ENCODE measurements around the gene IFRD2.

Gene IFRD2

GRCh38 chr3:50302095-50303012, 10.1 kb upstream of the IFRD2 start:
- DNase-seq (ENCODE audit: low spot score) = no peak

DNA sequence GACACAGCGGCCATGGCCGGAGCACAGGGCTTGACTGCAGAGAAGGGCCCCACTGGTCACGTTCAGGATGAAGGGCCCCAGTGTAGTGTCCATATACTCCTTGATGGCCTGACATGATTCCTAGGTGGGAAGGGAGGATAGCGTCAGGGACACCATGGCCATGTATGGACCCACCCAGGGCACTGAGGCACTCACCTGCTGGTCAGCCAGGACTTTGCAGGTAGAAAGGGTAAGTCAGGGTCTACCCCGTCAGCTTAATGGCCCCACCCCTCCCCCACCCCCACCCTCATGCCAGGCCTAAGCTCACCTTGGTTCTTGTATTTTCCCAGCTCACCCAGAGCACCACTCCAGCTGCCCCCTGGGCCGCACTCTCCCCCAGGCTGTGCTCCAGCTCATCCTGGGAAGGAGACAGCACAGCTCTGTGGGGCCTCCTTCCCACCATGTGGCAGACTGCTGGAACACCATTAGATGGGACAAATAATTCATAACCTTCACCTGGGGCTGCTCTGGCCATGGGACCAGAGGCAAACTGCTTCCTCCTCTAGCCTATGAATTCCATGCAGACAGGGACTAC, 8.5 kb upstream of the IFRD2 start:
- DNase-seq (ENCODE audit: low spot score) = no peak

DNA sequence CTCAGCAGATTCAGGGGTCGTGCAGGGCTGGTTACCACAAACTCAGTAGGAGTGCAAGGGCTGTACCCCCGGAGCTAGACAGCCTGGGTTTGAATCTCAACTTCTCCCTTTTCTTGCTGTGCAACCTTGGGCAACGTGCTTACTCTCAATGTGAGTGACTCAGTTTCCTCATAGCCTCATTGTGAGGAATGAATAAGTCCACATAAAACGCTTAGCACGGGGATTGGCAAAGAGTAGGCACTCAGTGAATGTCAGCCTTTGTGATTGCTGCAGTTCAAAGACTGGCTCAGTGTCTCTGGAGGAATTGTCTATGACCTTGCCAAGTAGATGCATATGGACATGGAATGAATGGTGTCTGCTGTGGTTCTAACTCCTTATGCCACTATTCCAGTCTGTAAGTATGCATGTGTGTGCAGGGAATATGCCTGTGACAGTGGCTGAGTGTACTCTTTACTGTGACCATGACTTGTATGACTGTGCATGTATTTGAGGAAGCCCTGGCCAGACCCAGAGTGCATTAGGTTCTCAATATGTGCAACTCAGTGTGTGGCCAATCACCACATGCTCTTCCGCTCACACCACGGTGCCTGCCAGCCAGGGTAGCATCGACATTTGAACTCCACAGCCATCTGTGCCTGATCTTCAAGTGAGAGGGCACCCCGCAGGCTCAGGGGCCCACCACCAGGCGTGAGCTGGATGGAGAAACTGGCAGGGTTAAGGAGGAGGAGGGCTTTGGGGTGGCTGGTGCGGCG, 7.9 kb upstream of the IFRD2 start:
- DNase-seq (ENCODE audit: low spot score) = peak; percentile 79

DNA sequence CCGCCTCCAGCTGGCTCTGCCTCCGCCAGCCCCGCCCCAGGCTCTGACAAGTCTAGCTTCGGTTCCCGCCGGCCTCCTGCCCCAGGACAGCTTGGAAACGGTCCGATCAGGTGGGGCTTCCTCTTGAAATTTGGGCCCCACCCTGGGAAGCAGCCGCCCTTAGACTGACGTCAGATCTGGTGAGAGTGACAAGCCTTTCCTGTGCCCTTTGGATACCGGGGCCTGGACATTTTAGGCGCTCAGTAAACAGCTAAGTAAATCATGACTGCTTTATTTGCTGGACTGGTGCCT, 7.4 kb upstream of the IFRD2 start:
- DNase-seq (ENCODE audit: low spot score) = no peak

- peak; percentile 99 for DNase-seq (ENCODE audit: low spot score)
Measured at GRCh38 chr3:50298836-50299637, 6.8 kb upstream of the IFRD2 start, which contains the start of the genes HYAL3 and NAA80. Gene HYAL3 (minus strand): TSS chr3:50299405. CDS start chr3:50295602, 3,803 bp downstream. Gene NAA80 (minus strand): TSS chr3:50299405. CDS start chr3:50297463, 1,942 bp downstream.

- no peak for DNase-seq (ENCODE audit: low spot score)
Measured at GRCh38 chr3:50297896-50298725, 5.9 kb upstream of the IFRD2 start.

DNA sequence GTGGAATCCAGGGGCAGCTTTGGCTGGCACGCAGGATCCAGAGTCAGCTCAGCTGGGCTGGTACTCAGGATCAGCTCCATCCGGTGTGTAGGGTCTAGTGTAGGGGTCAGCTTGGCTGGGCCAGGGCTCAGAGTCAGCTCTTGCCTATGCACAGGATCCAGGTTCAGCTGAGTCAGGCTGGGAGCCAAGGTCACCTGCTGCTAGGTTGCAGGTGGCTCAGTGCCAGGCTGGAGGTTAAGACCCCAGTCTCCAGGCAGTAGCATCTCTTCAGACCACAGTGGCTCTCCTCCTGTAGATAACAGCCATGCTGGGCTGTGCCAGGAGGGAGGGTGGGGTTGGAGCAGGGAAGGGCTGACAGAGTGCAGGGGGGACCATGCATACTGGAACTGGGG, 5.2 kb upstream of the IFRD2 start:
- no peak for DNase-seq (ENCODE audit: low spot score)

- no peak for DNase-seq (ENCODE audit: low spot score)
Measured at GRCh38 chr3:50296721-50297383, 4.6 kb upstream of the IFRD2 start.

DNA sequence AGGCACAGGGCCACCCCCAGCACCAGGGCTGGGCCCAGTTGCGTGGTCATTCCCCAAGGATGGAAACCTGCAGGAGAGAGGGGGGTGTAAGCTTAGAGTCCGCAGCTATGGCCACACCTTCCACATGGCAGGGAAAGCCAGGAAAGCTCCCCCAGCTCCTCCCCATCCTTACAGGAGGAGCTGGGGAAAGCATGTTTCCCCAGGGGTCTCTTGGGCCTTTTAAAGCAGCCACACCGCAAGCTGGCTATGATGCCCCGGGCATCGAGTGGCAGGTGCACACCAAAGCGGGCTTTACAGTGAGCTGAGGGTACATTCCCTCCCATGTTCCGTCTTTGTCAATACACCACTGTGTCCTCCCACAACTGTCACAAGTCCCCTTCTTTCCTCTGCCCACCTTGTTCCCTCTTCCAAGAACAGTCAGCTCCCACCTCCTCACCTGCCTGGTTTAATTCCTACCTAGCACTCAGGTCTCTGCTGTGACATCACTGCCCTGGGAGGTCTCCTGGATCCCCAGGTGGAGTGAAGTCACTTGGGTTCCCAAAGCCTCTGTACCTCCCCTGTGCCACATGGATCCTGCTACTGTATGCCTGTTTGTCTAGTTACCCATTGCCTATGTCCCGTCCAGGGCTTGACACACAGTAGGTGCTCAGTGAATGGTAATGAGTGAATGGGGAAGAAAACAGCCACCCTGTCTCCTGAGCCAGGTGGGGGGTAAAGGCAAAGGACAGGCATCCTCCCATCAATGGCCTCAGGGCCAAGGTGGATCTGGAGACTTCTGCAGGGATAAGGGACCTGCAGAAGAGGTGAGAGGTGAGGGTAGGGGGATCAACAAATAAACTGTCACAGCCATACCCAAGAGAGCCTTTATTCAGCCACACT, 3.6 kb upstream of the IFRD2 start:
- no peak for DNase-seq (ENCODE audit: low spot score)

DNA sequence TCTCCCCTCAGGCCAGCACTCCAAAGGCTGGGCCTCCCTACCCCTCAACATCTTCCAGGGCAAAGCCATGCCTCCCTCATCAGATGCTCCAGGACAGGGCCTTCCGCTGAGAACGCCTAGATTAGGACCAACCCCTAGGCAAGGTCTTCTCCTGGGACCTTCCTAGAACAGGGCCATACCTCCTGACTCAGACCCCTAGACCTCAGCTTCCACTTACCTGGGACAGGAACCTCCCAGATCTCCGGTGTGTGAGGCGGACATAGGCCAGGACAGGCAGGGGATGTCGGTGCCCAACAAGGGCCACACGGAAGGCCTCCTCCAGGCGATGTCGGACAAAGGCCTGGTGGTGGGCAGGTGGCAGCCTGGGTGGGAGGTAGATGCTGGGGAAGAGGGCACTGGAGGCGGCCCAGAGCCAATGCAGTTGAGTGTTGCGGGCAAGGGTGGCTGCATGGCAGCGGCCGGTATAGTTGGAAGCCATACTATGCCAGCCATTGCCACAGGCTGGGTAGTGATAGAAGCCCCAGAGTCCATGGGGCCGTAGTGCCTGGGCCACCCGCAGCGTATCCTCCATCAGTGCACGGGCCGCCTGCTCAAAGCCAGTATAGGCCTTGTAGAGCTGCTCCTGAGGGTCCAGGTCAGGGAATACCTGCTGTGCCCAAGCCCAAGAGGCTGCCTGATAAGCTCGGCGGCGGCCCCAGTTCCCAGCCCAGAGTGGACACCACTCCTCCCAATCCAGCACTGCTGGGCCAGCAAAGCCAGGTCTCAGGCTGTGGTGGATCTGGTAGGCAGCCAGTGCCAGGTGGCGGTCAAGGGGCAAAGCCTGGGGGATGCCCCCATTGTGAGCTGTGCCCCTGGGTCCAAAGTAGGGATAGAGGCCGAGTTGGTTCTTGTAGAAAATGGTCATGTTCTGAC, 2.5 kb upstream of the IFRD2 start:
- DNase-seq (ENCODE audit: low spot score) = no peak

GRCh38 chr3:50294089-50294488, 1.9 kb upstream of the IFRD2 start:
- DNase-seq (ENCODE audit: low spot score) = no peak

DNA sequence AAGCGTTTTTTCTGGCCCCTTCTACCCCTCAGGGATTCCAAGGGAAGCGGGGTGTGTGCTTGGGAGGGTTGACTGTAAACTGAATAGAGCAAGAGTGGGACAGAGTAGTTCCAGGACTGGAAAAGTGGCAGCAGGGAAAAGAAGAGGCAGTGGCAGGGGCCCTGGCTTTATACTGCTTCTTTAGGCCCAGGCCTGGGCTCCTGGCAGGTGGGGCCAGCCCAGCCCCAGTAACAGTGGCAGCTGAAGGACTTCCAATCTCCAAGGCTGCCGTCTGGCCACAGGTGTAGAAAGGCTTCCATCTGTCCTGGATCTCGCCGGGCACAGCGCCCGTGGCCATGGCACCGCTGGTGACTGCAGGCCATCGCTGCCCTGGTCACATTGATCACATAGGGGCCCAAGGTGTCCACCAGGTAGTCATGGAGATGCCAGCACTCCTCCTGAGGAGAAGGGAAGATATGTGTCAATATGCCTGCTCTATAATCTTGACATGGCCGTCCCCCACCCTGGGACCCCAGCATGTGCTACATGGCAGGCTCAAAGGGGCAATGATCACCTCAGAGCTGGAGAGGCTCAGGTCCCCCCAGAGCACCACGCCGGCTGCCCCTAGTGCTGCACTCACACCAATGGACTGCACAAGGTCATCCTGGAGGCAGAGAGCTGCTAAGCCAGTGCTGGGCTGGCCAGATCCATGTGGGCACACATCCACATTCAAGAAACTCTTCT, 1.0 kb upstream of the IFRD2 start:
- DNase-seq (ENCODE audit: low spot score) = no peak

DNA sequence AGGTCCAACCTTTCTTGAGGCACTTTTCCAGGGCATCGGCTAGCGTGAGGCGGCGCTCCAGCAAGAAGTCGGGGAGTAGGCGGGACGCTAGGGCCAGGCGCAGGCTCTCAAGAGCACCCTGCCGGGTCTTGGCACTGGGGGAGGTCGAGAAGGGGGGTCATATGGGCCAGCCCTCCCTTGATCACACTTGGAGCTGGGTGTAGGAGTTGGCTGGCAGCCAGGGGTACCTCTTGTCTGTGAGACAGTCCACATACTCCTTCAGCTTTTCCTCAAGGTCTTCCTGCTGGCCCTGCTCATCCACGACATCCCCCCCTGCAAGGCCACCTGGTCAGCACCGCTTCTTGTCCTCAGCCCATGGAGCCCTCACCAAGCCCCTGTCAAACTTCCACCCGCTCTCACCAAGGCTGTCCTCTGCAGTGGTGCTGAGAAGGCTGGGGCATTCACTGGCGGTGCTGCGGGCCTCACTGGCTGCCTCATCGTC, 2.0 kb downstream of the IFRD2 start:
- DNase-seq (ENCODE audit: low spot score) = no peak

DNA sequence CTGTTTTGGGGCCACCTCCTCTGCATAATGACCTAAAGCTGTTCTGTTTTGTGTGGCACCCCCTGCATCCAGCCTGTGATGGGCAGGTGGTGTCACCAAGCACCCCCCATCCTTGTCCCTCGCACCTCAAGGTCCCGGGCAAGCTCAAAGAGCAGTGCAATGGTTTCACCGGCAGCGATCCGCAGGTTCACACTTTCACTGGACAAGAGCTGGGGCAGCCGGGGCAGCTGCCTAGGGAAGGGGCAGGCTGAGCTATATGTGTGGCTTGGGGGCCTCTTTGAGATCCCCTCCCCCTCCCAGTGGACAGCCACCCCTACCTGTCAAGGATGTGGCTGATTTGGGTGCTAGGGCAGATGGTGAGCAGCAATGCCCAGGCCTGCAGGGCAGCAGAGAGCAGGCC, 3.1 kb downstream of the IFRD2 start:
- no peak for DNase-seq (ENCODE audit: low spot score)

DNA sequence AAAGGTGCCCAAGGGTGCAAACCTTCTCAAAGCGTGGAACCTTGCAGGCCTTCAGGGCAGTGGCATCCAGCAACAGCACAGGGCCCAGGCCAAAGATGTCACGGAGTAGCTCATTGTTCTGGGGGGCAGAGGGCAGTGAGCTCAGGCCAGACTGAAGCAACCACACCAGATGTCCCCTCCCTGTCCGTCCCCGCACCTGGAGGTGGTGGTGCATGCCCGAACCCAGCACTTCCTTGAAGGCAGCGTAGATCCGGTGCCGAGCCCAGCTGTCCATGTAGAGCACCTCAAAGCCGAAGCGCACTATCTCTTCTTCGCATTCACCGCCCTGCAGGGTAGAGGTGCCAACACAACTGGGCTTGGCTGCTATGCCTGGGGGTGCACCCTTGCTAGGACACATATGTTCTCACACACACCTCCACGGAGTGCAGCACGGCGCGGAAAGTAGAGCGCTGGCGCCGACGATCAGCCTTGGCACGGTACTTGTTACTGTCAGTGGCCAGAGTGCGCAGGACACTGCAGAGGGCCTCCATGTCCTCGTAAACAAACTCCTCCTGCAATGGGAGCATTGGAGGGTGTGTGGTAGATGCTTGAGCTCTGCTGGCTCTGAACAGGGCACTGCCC, 3.7 kb downstream of the IFRD2 start:
- no peak for DNase-seq (ENCODE audit: low spot score)

DNA sequence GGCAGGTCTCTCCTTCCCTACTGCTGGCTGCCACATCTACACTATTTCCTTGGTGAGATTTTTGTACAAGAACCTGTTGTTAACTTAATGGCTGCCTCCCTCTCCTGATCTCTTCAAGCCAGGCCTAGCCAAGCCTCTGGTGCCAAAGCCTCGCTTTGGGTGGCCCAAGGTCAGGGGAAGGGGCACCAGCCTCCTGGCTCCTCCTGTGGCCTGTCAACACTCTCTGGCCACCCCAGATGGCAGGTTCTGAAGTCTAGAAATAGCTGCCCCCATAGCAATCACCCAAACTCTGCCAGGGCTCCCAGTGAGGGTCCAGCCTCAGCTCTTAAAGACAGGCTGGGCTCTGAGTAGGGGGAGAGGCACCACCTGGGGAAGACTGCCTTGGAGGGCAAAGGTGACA, 5.0 kb downstream of the IFRD2 start:
- DNase-seq (ENCODE audit: low spot score) = no peak
